ENCODE data around the gene DLK1. TPM values are rescaled to one million over a fixed set of nuclear protein-coding genes. Genes with fewer than 3 reads are reported as not detected.

DLK1 gene
- total RNA-seq, result not detected in 2 replicates

DNA sequence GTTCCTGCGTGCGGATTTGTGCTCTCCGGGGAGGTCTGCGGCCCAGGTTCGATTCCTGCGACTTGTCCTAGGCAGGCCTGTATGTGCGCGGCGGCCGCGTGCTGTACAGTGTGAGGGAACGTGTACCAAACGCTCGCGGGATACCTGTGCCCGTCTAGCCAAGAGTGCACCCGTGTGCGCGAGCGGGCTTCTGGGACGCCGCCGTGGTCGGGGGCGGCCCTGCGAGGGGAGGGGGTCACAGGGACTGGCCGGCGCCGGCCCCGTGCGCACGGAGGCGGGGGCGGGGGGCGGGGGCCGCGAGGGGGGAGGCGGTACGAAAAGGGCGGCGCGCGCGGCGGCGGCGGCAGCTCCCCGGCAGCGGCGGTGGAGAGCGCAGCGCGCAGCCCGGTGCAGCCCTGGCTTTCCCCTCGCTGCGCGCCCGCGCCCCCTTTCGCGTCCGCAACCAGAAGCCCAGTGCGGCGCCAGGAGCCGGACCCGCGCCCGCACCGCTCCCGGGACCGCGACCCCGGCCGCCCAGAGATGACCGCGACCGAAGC is at the start of gene DLK1:
Gene DLK1 (plus strand): TSS at position 343 of the 536 bp plus-strand sequence. CDS start 177 bp downstream, at position 520.
- Mint-ChIP-seq H3K27me3 (peaks cover 34% of the 10 kb centered on the region), H3K9me3 (no peaks in the 10 kb centered on the region), H3K4me1 (no peaks in the 10 kb centered on the region), H3K27ac (no peak within 1 kb of the TSS), H3K36me3 (ENCODE audit: low read depth) (no peaks in the 10 kb centered on the region), H3K4me3 (no peak within 1 kb of the TSS)
- no peak for DNase-seq
- intact Hi-C loops (cut with micrococcal nuclease), result no loop called here

DNA sequence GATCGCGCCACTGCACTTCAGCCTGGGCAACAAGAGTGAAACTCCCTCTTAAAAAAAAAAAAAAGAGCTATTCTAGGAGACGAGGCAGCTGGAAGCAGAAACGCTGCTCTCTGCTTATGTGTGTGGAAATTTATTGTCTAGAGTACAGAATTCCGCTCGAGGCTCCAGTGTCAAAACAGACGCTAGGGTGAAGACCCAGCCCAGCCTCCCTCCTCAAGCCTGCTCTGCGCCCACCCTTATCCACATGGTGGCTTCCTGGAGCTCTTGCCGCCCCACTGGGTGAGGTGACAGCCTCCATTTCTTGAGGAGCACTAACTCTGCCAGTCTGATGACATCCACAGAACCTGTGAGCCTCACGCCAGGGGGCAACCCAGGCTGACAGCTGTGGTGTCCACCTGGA is 49.5 kb upstream of the DLK1 start:
- H3K4me3 Mint-ChIP-seq, result no peak overlapping the region
- no peaks in the 10 kb centered on the region for H3K4me1 Mint-ChIP-seq
- no peaks in the 10 kb centered on the region for H3K36me3 Mint-ChIP-seq (ENCODE audit: low read depth)
- H3K9me3 Mint-ChIP-seq, result no peaks in the 10 kb centered on the region
- no peak overlapping the region for H3K27ac Mint-ChIP-seq
- intact Hi-C loops (cut with micrococcal nuclease), result no loop called here
- H3K27me3 Mint-ChIP-seq, result peaks cover 24% of the 10 kb centered on the region
- DNase-seq, result no peak

DNA sequence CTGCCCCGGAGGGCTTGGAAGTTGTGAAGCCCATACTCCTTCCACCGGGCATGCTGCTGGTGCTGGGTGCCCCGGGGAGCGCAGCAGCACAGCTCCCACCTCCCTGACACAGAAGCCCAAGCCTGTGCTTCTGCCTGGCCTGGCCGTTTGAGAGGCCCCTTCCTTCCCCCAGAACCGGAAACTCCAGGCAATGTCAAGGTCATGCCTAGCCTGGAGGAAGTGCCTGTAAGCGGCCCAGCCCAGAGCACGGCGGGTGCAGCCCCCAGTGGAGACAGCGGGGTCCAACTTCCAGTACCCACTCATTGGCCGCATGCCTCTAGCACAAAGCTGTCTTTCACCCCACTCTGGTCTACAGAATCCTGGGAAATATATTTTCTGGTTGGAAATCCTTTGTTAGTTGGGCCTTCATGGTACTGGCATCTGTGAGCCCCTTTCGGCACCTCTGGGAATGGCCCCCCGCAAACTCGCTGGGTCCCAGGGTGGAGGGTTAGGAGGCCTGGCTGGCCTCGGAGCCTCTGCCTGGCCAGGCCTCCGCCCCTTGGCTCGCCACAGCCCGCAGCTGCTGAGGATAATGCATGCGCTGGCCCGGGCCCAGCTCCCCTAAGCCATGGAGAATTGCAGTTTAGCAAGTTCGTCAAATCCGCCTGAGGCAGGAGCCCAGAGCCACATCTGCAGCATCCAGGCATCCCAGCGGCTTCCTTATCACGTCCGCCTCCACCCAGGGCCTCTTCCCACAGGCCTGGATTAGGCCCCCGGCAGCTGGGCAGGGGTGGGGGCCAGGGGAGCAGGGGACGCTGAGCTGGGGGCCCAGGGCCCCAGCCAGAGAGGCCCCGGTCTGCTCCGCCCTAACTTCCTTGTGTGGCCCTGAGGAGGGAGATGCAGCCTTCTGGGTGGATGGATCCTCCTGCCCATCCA is 48.9 kb upstream of the DLK1 start:
- Mint-ChIP-seq H3K9me3 (no peaks in the 10 kb centered on the region), H3K4me3 (no peak overlapping the region), H3K27me3 (peaks cover 21% of the 10 kb centered on the region)

DNA sequence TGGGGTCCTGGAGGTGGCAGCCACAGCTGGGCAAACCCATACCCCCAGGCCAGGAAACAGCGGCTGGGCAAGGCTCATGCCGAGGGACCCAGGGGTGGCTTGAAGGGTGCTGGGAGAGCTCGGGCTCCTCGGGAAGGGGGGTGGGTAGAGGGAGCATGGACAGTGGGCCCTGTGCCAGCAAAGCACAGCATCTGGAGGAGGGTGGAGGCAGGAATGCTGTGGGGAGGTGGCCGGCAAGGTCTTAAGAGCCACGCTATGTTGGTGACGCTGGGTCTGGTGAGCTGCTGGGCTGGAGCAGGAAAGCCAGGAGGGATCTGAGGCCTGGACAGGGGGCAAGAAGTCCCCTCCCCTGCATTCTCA is 48.2 kb upstream of the DLK1 start:
- Mint-ChIP-seq H3K27me3 (peaks cover 15% of the 10 kb centered on the region), H3K36me3 (ENCODE audit: low read depth) (no peaks in the 10 kb centered on the region), H3K27ac (no peak overlapping the region), H3K9me3 (no peaks in the 10 kb centered on the region), H3K4me3 (no peak overlapping the region), H3K4me1 (no peaks in the 10 kb centered on the region)
- intact Hi-C loops (cut with micrococcal nuclease), result no loop called here
- DNase-seq, result no peak

More for the DNA sequence above, 48.9 kb upstream of the DLK1 start:
- DNase-seq, result no peak
- no peaks in the 10 kb centered on the region for H3K4me1 Mint-ChIP-seq
- no peaks in the 10 kb centered on the region for H3K36me3 Mint-ChIP-seq (ENCODE audit: low read depth)
- intact Hi-C loops (cut with micrococcal nuclease), result no loop called here
- H3K27ac Mint-ChIP-seq, result no peak overlapping the region

DNA sequence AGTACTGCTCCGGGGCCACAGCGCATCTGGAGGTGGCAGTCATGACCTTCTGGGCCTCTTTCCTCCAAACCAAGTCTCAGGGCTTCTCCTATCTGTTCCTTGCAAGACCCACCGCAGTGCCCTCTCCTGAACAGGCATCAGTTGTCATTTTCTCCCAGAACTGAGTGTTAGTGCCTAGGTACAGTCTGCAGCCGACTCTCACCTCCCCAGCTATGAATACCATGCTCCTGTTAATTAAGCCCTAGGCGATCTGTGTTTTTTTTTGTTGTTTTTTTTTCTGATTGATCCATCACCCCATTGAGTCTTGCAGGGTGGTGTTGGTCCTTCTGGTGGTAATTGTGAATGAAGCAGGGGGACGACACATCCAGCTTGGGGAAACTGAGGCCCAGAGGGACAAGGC is 47.5 kb upstream of the DLK1 start:
- H3K27ac Mint-ChIP-seq, result no peak overlapping the region
- no peaks in the 10 kb centered on the region for H3K36me3 Mint-ChIP-seq (ENCODE audit: low read depth)
- H3K4me3 Mint-ChIP-seq, result no peak overlapping the region
- no peaks in the 10 kb centered on the region for H3K4me1 Mint-ChIP-seq
- intact Hi-C loops (cut with micrococcal nuclease), result no loop called here
- no peaks in the 10 kb centered on the region for H3K9me3 Mint-ChIP-seq
- DNase-seq, result no peak
- H3K27me3 Mint-ChIP-seq, result peaks cover 10% of the 10 kb centered on the region

DNA sequence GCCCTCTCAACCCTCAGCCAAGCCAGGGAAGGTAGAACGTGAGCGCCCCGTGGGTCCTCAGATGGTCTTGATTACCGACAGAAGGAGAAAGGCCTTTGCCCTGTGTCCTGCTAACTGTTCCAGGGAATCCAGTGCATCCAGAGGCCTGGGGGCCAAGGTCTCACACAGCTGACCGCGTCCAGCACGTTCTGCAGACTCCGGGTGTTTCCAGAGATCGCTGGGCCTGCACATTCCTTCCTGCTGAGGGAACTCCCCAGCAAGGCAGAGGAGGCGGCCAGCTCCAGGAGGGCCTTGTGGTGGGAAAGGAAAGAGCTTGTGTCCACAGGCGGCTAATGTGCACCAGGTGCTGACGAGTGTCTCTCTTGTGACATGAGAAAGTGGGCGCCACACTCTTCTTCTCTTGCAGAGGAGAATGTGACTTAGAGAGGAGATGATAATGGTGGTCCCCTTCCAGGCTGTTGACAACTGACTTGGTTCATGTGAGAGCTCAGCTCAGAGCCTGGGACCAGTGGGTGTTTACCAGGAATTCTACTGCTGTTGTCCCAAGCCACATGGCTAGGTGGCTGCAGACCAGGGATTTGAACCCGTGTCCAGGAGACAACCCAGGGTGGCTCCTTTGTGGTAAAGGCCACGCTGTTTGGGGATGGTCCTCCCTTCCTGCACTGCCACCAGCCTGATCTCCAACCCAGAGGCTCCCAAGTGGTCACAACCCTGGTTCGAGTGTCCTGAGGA is 46.8 kb upstream of the DLK1 start:
- H3K4me3 Mint-ChIP-seq, result no peak overlapping the region
- no peaks in the 10 kb centered on the region for H3K9me3 Mint-ChIP-seq
- H3K36me3 Mint-ChIP-seq (ENCODE audit: low read depth), result no peaks in the 10 kb centered on the region
- intact Hi-C loops (cut with micrococcal nuclease), result no loop called here
- peaks cover 3% of the 10 kb centered on the region for H3K27me3 Mint-ChIP-seq
- no peaks in the 10 kb centered on the region for H3K4me1 Mint-ChIP-seq
- DNase-seq, result no peak
- no peak overlapping the region for H3K27ac Mint-ChIP-seq

DNA sequence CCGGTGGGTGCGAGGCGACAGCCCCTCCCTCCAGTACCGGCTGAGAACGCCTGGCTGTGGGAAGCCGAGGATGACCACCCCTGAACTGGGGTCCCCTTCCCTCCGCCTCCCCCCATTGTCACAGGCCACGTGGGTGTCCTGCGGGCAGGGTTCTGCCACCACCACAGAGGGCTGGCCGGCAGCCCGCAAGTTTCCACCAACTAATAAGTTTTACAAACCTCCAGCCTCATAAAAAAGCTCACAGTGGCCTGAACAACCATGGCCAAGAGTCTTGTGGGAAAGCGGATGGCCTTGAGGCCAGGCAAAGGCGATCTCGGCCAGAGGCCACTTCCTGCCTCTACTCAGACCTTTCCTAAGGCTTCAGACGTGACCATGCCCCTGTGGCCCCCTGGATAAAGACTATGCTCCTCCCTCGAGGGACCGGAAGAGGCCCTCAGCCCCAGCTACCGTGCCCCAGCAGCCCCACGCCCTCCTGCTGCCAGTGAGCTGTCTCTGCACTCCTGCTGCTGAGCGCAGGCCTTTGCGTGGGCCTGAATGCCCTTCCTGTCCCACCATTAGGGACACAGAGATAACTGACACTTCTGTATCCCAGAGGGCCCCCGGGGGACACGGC is 46.1 kb upstream of the DLK1 start:
- H3K27me3 Mint-ChIP-seq, result no peaks in the 10 kb centered on the region
- intact Hi-C loops (cut with micrococcal nuclease), result no loop called here
- no peaks in the 10 kb centered on the region for H3K36me3 Mint-ChIP-seq (ENCODE audit: low read depth)
- H3K9me3 Mint-ChIP-seq, result no peaks in the 10 kb centered on the region
- H3K27ac Mint-ChIP-seq, result no peak overlapping the region
- no peaks in the 10 kb centered on the region for H3K4me1 Mint-ChIP-seq
- H3K4me3 Mint-ChIP-seq, result no peak overlapping the region
- DNase-seq, result no peak

DNA sequence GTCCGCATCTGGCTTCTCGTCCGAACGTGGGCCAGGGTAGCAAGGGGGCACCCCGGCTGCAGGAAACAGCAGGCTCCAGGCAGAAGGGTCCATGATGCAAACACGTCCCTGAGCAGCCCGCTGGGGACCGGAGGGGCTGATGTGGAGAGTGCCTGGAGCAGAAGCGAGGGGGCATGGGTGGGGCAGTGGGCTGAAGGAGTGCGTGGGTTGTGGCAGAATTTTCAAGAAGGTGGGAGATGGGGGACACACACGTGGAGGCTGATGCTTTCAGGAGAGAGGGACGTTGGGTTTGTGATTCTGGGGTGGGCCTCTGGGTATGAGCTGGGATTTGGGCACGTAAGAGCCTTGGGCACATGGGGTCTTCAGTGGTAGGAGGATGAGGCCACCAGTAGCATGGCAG is 45.6 kb upstream of the DLK1 start:
- H3K27ac Mint-ChIP-seq, result no peak overlapping the region
- H3K4me3 Mint-ChIP-seq, result no peak overlapping the region
- DNase-seq, result no peak
- H3K9me3 Mint-ChIP-seq, result no peaks in the 10 kb centered on the region
- intact Hi-C loops (cut with micrococcal nuclease), result no loop called here
- no peaks in the 10 kb centered on the region for H3K36me3 Mint-ChIP-seq (ENCODE audit: low read depth)
- H3K27me3 Mint-ChIP-seq, result no peaks in the 10 kb centered on the region
- no peaks in the 10 kb centered on the region for H3K4me1 Mint-ChIP-seq

DNA sequence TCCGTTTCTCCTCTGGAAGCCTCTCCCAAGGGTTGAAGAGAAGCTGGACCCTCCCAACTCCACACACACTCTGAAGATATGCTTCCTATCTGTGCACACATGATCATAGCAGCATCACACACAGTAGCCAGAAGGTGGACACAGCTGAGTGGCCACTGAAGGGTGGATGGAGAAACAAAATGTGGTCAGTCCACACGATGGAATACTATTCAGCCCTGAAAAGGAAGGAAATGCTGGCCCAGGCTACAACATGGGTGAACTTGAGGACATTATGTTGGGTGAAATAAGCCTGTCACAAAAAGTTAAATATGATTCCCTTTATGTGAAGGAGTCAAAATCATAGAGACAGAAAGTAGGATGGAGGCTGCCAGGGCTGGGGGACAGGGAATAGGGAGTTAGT is 43.9 kb upstream of the DLK1 start:
- Mint-ChIP-seq H3K27ac (no peak overlapping the region), H3K9me3 (no peaks in the 10 kb centered on the region), H3K4me1 (no peaks in the 10 kb centered on the region), H3K27me3 (no peaks in the 10 kb centered on the region), H3K36me3 (ENCODE audit: low read depth) (no peaks in the 10 kb centered on the region), H3K4me3 (no peak overlapping the region)
- intact Hi-C loops (cut with micrococcal nuclease), result no loop called here
- no peak for DNase-seq

DNA sequence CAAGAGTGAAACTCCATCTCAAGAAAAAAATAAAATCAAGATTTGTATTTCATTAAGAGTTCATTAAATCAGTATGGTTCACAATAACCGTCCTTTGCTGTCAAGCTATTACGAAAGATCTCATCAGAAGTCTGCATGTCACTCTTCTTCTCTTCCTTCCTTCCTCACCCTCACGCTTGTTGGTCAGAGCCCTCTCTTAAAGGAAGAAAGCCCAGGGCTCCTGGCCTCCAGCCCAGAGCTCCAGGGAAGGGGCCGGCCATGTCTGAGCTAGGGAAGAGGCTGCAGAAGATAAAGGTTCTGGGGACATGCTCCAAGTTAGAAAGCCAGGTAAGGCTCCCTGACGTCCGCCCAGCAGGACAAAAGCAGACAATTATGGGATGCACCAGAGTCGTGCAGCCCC is 43.1 kb upstream of the DLK1 start:
- DNase-seq, result no peak
- no peak overlapping the region for H3K4me3 Mint-ChIP-seq
- H3K27ac Mint-ChIP-seq, result no peak overlapping the region
- H3K27me3 Mint-ChIP-seq, result no peaks in the 10 kb centered on the region
- H3K9me3 Mint-ChIP-seq, result no peaks in the 10 kb centered on the region
- H3K36me3 Mint-ChIP-seq (ENCODE audit: low read depth), result no peaks in the 10 kb centered on the region
- H3K4me1 Mint-ChIP-seq, result no peaks in the 10 kb centered on the region
- intact Hi-C loops (cut with micrococcal nuclease), result no loop called here

DNA sequence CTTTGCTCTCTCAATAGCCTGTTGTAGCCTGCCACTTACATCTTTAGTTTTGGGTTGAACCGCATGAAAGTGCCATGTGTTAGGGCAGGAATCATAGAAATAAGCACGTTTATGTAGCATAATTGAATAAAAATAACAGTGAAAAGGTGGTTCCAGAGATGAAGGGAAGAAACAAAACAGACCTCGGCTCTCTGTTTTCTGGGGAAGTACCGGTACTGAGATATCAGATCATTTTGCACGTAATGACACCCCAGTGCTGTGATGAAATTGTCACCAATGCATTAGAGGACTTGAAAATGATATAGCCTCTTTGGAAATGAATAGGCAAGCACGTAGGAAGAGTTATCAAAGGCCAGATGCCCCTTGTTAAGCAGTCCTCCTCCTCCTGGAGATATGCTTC is 42.5 kb upstream of the DLK1 start:
- intact Hi-C loops (cut with micrococcal nuclease), result no loop called here
- Mint-ChIP-seq H3K9me3 (no peaks in the 10 kb centered on the region), H3K27ac (no peak overlapping the region), H3K4me3 (no peak overlapping the region), H3K36me3 (ENCODE audit: low read depth) (no peaks in the 10 kb centered on the region), H3K4me1 (no peaks in the 10 kb centered on the region), H3K27me3 (no peaks in the 10 kb centered on the region)
- DNase-seq, result no peak

DNA sequence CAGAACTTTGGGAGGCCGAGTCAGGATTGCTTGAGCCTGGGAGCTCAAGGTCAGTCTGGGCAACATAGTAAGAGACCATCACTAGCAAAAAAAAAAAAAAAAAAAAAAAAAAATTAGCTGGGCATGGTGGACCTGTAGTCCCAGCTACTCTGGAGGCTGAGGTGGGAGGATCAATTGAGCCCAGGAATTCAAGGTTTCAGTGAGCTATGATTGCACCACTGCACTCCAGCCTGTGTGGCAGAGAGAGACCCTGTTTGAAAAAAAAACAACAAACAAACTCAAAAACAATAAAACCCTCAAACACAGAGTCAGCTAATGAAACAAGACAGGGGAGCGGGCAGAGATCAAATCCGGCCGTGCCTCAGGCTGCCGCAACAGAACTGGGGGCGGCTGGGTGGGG is 41.7 kb upstream of the DLK1 start:
- Mint-ChIP-seq H3K4me1 (no peaks in the 10 kb centered on the region), H3K27ac (no peak overlapping the region), H3K9me3 (no peaks in the 10 kb centered on the region), H3K36me3 (ENCODE audit: low read depth) (no peaks in the 10 kb centered on the region), H3K4me3 (no peak overlapping the region), H3K27me3 (no peaks in the 10 kb centered on the region)
- intact Hi-C loops (cut with micrococcal nuclease), result no loop called here
- DNase-seq, result no peak

DNA sequence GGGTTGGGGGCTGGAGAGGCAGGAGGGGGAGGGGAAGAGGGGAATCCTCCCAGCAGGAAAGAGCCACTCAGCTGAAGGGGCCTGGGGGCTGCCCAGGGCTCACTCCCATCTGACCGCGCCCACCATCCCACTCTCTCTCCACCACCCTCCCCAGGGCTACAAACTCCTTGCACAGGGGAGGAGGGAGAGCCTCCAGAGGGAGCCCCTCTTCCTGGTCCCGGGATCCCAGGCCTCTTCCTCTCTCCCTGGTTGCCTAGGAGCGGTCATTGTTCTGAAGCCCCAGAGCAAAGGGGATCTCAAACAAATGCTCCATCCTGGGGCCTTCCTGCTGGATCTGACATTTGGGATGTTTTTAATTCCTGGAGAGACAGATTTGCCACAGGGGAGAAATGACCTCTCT is 39.8 kb upstream of the DLK1 start:
- intact Hi-C loops (cut with micrococcal nuclease), result no loop called here
- no peak for DNase-seq
- H3K4me3 Mint-ChIP-seq, result no peak overlapping the region
- no peaks in the 10 kb centered on the region for H3K4me1 Mint-ChIP-seq
- no peaks in the 10 kb centered on the region for H3K36me3 Mint-ChIP-seq (ENCODE audit: low read depth)
- no peak overlapping the region for H3K27ac Mint-ChIP-seq
- no peaks in the 10 kb centered on the region for H3K27me3 Mint-ChIP-seq
- H3K9me3 Mint-ChIP-seq, result no peaks in the 10 kb centered on the region

DNA sequence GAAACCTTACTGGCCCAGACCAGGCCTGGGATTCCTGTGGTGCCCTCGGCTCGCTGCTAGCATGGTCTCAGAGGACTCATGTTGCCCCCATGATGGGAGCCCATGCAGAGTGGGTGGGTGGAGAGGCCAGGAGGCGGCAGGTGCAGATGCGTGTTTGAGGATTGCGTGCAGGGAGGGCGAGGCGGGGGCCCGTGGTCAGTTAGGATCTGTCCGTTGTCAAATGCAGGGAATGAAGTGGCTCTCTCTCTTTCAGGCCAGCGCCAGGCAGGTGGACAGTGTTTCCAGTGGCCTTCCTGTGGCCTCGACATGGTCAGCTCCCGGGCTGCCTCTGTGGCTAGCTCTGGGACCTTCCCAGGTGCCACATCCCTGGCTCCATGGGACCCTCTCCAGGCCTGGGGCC is 39.3 kb upstream of the DLK1 start:
- H3K9me3 Mint-ChIP-seq, result no peaks in the 10 kb centered on the region
- no peaks in the 10 kb centered on the region for H3K27me3 Mint-ChIP-seq
- intact Hi-C loops (cut with micrococcal nuclease), result no loop called here
- H3K36me3 Mint-ChIP-seq (ENCODE audit: low read depth), result no peaks in the 10 kb centered on the region
- no peak overlapping the region for H3K4me3 Mint-ChIP-seq
- no peaks in the 10 kb centered on the region for H3K4me1 Mint-ChIP-seq
- no peak for DNase-seq
- H3K27ac Mint-ChIP-seq, result no peak overlapping the region

Measured in activated CD4-positive, alpha-beta T cell treated with anti-CD3 and anti-CD28 coated beads, Interleukin-2, amount 10 ng/mL, durations not matched to agents 24 days and 14 days (primary cell).